ENCODE results near the gene WDFY3. TPM values are rescaled to one million over a fixed set of nuclear protein-coding genes. Genes with fewer than 3 reads are reported as not detected.

The WDFY3 gene
- total and polyA plus RNA-seq, 9 of the 15 experiments (the other 6 are each of a cell fraction or from before 2014, with no cell fraction given), result 0.58 to 13.5 (median 9.4) TPM

DNA sequence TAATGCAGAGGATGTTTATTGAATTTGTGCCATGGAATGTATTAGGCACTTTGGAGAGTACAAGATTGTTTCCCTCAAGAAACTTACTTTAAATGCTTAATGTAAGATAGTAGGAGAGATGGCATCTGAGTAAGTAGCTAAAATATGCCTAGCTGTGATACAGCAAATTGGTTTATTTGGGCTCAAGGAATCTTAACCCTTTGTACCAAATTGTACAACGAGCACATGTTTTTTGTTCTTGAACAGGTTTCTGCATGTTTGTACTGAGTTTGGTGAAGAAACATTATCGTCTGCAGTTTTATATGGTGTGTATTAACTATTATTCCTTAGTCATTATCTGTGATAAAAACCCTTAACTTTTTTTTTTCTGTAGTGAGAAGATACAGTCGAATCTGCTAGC lies 334.9 kb downstream of the WDFY3 start:
- no peaks in the 10 kb centered on the region for H4K20me1 ChIP-seq (replicated peaks; ENCODE audit: control insufficient read depth, insufficient read depth, low read length)
- H3K27me3 ChIP-seq (ENCODE audit: control insufficient read depth in 2 of 2, insufficient read depth in 2 of 2, low read length in 2 of 2), result no peaks in the 10 kb centered on the region
- H3K4me3 ChIP-seq, result no peak overlapping the region
- H3K4me2 ChIP-seq (ENCODE audit: insufficient read depth, low read length), result no peak overlapping the region
- DNase-seq (ENCODE audit: extremely low read depth in 1 of 4, low spot score in 3 of 4) (no peak), FAIRE-seq (peak; percentile 6), ATAC-seq (no peak)
- CTCF ChIA-PET (ENCODE audit: low intra/inter-chr PET ratio), result no interaction called here
- H3K4me1 ChIP-seq (replicated peaks in 1 of 2; ENCODE audit: control insufficient read depth in 2 of 2, insufficient read depth in 2 of 2, low read length in 2 of 2), result no peaks in the 10 kb centered on the region
- no TSS peak for BruUV-seq (replicated peaks)
- no peak overlapping the region for H3K9ac ChIP-seq (ENCODE audit: insufficient read depth in 1 of 2, low read depth in 2 of 2, low read length in 2 of 2)
- no peaks in the 10 kb centered on the region for H3K79me2 ChIP-seq (ENCODE audit: control insufficient read depth, insufficient read depth, low read length)
- 0% methylated on average over 3 of the region's 3 CpGs for WGBS (ENCODE audit: insufficient coverage, low coverage, missing lambda C conversion rate)
- no peaks in the 10 kb centered on the region for H3K9me3 ChIP-seq (replicated peaks; ENCODE audit: control insufficient read depth, insufficient read depth, low read depth, low read length)
- H3K36me3 ChIP-seq (ENCODE audit: control insufficient read depth, insufficient read depth, low read length), result no peaks in the 10 kb centered on the region
- intact Hi-C loops (cut with micrococcal nuclease) (no loop called here), in situ Hi-C loops (cut with MboI) (no loop called here)
- H3K9me1 ChIP-seq (ENCODE audit: control insufficient read depth, insufficient read depth, low read length), result no peaks in the 10 kb centered on the region
- TF ChIP-seq, protein P1, sequence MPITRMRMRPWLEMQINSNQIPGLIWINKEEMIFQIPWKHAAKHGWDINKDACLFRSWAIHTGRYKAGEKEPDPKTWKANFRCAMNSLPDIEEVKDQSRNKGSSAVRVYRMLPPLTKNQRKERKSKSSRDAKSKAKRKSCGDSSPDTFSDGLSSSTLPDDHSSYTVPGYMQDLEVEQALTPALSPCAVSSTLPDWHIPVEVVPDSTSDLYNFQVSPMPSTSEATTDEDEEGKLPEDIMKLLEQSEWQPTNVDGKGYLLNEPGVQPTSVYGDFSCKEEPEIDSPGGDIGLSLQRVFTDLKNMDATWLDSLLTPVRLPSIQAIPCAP (CRISPR knock-in tag; IDR thresholded peaks at IDR 0.05; ENCODE audit: borderline replicate concordance), result no peak
- TF ChIP-seq SMC3 (conservative IDR thresholded peaks at IDR 0.05; ENCODE audit: insufficient read depth, low read depth, low read length) (no peak), HMG20A (CRISPR knock-in tag; conservative IDR thresholded peaks at IDR 0.05) (no peak), CHD1 (IDR thresholded peaks at IDR 0.05; ENCODE audit: low read length) (no peak)
- TF ChIP-seq, protein P2, sequence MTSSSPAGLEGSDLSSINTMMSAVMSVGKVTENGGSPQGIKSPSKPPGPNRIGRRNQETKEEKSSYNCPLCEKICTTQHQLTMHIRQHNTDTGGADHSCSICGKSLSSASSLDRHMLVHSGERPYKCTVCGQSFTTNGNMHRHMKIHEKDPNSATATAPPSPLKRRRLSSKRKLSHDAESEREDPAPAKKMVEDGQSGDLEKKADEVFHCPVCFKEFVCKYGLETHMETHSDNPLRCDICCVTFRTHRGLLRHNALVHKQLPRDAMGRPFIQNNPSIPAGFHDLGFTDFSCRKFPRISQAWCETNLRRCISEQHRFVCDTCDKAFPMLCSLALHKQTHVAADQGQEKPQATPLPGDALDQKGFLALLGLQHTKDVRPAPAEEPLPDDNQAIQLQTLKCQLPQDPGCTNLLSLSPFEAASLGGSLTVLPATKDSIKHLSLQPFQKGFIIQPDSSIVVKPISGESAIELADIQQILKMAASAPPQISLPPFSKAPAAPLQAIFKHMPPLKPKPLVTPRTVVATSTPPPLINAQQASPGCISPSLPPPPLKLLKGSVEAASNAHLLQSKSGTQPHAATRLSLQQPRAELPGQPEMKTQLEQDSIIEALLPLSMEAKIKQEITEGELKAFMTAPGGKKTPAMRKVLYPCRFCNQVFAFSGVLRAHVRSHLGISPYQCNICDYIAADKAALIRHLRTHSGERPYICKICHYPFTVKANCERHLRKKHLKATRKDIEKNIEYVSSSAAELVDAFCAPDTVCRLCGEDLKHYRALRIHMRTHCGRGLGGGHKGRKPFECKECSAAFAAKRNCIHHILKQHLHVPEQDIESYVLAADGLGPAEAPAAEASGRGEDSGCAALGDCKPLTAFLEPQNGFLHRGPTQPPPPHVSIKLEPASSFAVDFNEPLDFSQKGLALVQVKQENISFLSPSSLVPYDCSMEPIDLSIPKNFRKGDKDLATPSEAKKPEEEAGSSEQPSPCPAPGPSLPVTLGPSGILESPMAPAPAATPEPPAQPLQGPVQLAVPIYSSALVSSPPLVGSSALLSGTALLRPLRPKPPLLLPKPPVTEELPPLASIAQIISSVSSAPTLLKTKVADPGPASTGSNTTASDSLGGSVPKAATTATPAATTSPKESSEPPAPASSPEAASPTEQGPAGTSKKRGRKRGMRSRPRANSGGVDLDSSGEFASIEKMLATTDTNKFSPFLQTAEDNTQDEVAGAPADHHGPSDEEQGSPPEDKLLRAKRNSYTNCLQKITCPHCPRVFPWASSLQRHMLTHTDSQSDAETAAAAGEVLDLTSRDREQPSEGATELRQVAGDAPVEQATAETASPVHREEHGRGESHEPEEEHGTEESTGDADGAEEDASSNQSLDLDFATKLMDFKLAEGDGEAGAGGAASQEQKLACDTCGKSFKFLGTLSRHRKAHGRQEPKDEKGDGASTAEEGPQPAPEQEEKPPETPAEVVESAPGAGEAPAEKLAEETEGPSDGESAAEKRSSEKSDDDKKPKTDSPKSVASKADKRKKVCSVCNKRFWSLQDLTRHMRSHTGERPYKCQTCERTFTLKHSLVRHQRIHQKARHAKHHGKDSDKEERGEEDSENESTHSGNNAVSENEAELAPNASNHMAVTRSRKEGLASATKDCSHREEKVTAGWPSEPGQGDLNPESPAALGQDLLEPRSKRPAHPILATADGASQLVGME (CRISPR knock-in tag; IDR thresholded peaks at IDR 0.05), result no peak
- H2AFZ ChIP-seq (ENCODE audit: low read depth, low read length), result no peak overlapping the region
- POLR2A ChIA-PET, result no interaction called here
- no peak overlapping the region for H3K27ac ChIP-seq (ENCODE audit: extremely low read depth, low read depth, low read length)
